PC-3 (cell line): ENCODE data around the gene DLEC1. TPM values are rescaled to one million over a fixed set of nuclear protein-coding genes. Genes with fewer than 3 reads are reported as not detected.

ENCODE experiments used
- ATAC-seq: fragments of 200-7000 bp; cut with Tn5 transposase; 2 replicates; pipeline ENCODE4 v1.9.1; 2020; ENCODE audit warnings: mild to moderate bottlenecking, moderate library complexity
- BruUV-seq: library from RNA; stranded (reverse); fragments of 400-500 nt; replicated peaks from 2 replicates; lab custom pipeline; 2021; lab: Mats Ljungman, UMichigan
- CTCF ChIA-PET: fragments of 300-600 bp; sonication (Branson Sonifier 250); formaldehyde crosslinking; loops from one replicate; lab custom pipeline; 2022; ENCODE audit warnings: antibody characterized with exemption; lab: Charles Lee
- POLR2A ChIA-PET: fragments of 300-600 bp; sonication (Branson Sonifier 250); formaldehyde crosslinking; loops from one replicate; lab custom pipeline; 2022; ENCODE audit warnings: antibody characterized with exemption; ENCODE audit not compliant: unreplicated experiment; lab: Charles Lee
- DNase-seq: peaks from one replicate; pipeline ENCODE4 v3.0.0-alpha.2; 2015
- H2AFZ ChIP-seq: fragments of 300-600 bp; sonication (generic); 2 replicates; pipeline ENCODE4 v1.6.0; 2016; ENCODE audit warnings: antibody characterized with exemption, low read length
- H3F3A ChIP-seq: fragments of 300-600 bp; sonication (generic); one replicate; pipeline ENCODE4 v1.6.0; 2017; ENCODE audit warnings: antibody characterized with exemption, low read length, control low read depth, mild to moderate bottlenecking; ENCODE audit not compliant: unreplicated experiment
- H3K27ac ChIP-seq: fragments of 300-600 bp; sonication (generic); 2 replicates; pipeline ENCODE4 v1.5.1; 2016; ENCODE audit warnings: mild to moderate bottlenecking, low read length
- H3K27me3 ChIP-seq: fragments of 300-600 bp; sonication (generic); 2 replicates; pipeline ENCODE4 v1.6.1; 2016; ENCODE audit warnings: low read length, mixed read lengths
- H3K36me3 ChIP-seq: fragments of 300-600 bp; sonication (generic); 2 replicates; pipeline ENCODE4 v1.6.1; 2016; ENCODE audit warnings: low read depth, mixed run types, low read length, mixed read lengths
- H3K4me1 ChIP-seq: fragments of 300-600 bp; sonication (generic); 2 replicates; pipeline ENCODE4 v1.5.1; 2016; ENCODE audit warnings: low read length; ENCODE audit not compliant: insufficient read depth
- H3K4me2 ChIP-seq: fragments of 300-600 bp; sonication (generic); 2 replicates; pipeline ENCODE4 v1.6.0; 2016; ENCODE audit warnings: low read length
- H3K4me3 ChIP-seq: fragments of 300-600 bp; sonication (generic); 2 replicates; pipeline ENCODE4 v1.5.1; 2016; ENCODE audit warnings: mild to moderate bottlenecking, low read length, mixed read lengths
- H3K79me2 ChIP-seq: fragments of 300-600 bp; sonication (generic); 2 replicates; pipeline ENCODE4 v1.6.1; 2017; ENCODE audit warnings: low read length, mixed read lengths
- H3K9ac ChIP-seq: fragments of 300-600 bp; sonication (generic); 2 replicates; pipeline ENCODE4 v1.6.0; 2016; ENCODE audit warnings: mild to moderate bottlenecking, low read length
- H3K9me2 ChIP-seq: fragments of 300-600 bp; sonication (generic); replicated peaks from 2 replicates; pipeline ENCODE4 v1.6.1; 2016; ENCODE audit warnings: mixed run types, low read length, mixed read lengths
- H3K9me3 ChIP-seq: fragments of 300-600 bp; sonication (generic); 2 replicates; pipeline ENCODE4 v1.6.1; 2016; ENCODE audit warnings: low read length, mixed read lengths
- H4K20me1 ChIP-seq: fragments of 300-600 bp; sonication (generic); 2 replicates; pipeline ENCODE4 v1.6.1; 2016; ENCODE audit warnings: low read length, mixed read lengths
- CTCF ChIP-seq: fragments of 300-600 bp; sonication (generic); conservative IDR thresholded peaks from 2 replicates; pipeline ENCODE4 v1.5.1; 2017; ENCODE audit warnings: antibody characterized with exemption, low read depth, mild to moderate bottlenecking, low read length
- EZH2 ChIP-seq: fragments of 300-600 bp; sonication (generic); IDR thresholded peaks from one replicate; pipeline ENCODE4 v1.6.1; 2017; ENCODE audit warnings: antibody characterized with exemption, mild to moderate bottlenecking, low read length; ENCODE audit not compliant: unreplicated experiment
- EZH2phosphoT487 ChIP-seq: fragments of 300-600 bp; sonication (generic); IDR thresholded peaks from 2 replicates; pipeline ENCODE4 v1.6.1; 2018; ENCODE audit warnings: mild to moderate bottlenecking, antibody characterized with exemption, low read length, borderline replicate concordance
- intact Hi-C: fragments of 100-400 bp; cut with micrococcal nuclease; formaldehyde crosslinking; loops from 2 replicates; pipeline ENCODE4 v1.9.0; 2023
- total RNA-seq: library from RNA; depleted of rRNA; stranded (reverse); fragments of >200 nt; gene quantifications from 2 replicates; pipeline ENCODE4 v1.2.3, GENCODE V29; 2014

The DLEC1 gene
- total RNA-seq, 1 experiment from 2014 or later = not detected

- intact Hi-C loops = no loop called here
- peaks cover 42% of the 10 kb centered on the region for H3K4me1 ChIP-seq
- H3K36me3 ChIP-seq = no peaks in the 10 kb centered on the region
- H3K79me2 ChIP-seq = peaks cover 42% of the 10 kb centered on the region
- ATAC-seq (peak; percentile 5), DNase-seq (no peak)
- H3F3A ChIP-seq = peaks cover 7% of the 10 kb centered on the region
- ChIA-PET POLR2A (interaction anchor here (0.6 to 1.8 kb wide), 3 partner anchors 8 to 121 kb away, joined by 3 to 17 read pairs (median 4); partner anchors contain the start of gene ACAA1), CTCF (interaction anchor here (0.6 to 1.4 kb wide), 3 partner anchors 21 to 182 kb away, joined by 3 to 5 read pairs (median 4); partner anchors contain the start of gene XYLB)
- peak overlapping the region; percentile 93 for H3K4me2 ChIP-seq
- peak overlapping the region; percentile 96 for H3K9ac ChIP-seq
- peak overlapping the region; percentile 97 for H3K27ac ChIP-seq
- BruUV-seq = no TSS peak
- no peaks in the 10 kb centered on the region for H3K9me2 ChIP-seq
- peak overlapping the region; percentile 94 for H3K4me3 ChIP-seq
- no peaks in the 10 kb centered on the region for H3K9me3 ChIP-seq
- H4K20me1 ChIP-seq = peaks cover 21% of the 10 kb centered on the region
- peak overlapping the region; percentile 37 for H2AFZ ChIP-seq
- H3K27me3 ChIP-seq = no peaks in the 10 kb centered on the region
- TF ChIP-seq EZH2 (no peak), CTCF (no peak), EZH2phosphoT487 (no peak)
Observed at GRCh38 chr3:38164643-38164951, 125.6 kb downstream of the DLEC1 start.

GRCh38 chr3:38164952-38165721 is 126.1 kb downstream of the DLEC1 start, which contains the start of gene OXSR1:
OXSR1 (plus strand) TSS chr3:38165537; CDS start chr3:38165877, 340 bp downstream.
- Histone ChIP-seq H3F3A (peaks cover 3% of the 10 kb centered on the region), H3K9me2 (no peaks in the 10 kb centered on the region), H3K4me1 (peaks cover 44% of the 10 kb centered on the region), H3K27ac (peak within 1 kb of the TSS; percentile 97), H3K79me2 (peaks cover 48% of the 10 kb centered on the region), H3K36me3 (no peaks in the 10 kb centered on the region), H2AFZ (peak within 1 kb of the TSS; percentile 93), H3K9ac (peak within 1 kb of the TSS; percentile 96), H4K20me1 (peaks cover 23% of the 10 kb centered on the region), H3K4me3 (peak within 1 kb of the TSS; percentile 94), H3K9me3 (no peaks in the 10 kb centered on the region), H3K4me2 (peak within 1 kb of the TSS; percentile 93), H3K27me3 (no peaks in the 10 kb centered on the region)
- no peak for TF ChIP-seq EZH2phosphoT487
- no peak for TF ChIP-seq CTCF
- no peak for TF ChIP-seq EZH2
- ChIA-PET CTCF (interaction anchor here (0.6 to 1.4 kb wide), 3 partner anchors 21 to 182 kb away, joined by 3 to 5 read pairs (median 4); partner anchors contain the start of gene XYLB), POLR2A (interaction anchor here (0.7 to 1.8 kb wide), 6 partner anchors 9 to 317 kb away, joined by 3 to 22 read pairs (median 4); partner anchors contain the start of gene ACAA1)
- intact Hi-C loops = loop anchor here (1.0 kb wide), 3 partner anchors 28 to 161 kb away; partner anchors contain the start of gene ACAA1
- DNase-seq (peak; percentile 100), ATAC-seq (peak; percentile 84)
- no TSS peak for BruUV-seq
